HEK293T (cell line): ENCODE measurements around the gene CCDC171.

Experiments used
- ARNT ChIP-seq: fragments of 450-650 bp; IDR thresholded peaks from 2 replicates; pipeline ENCODE4 v1.6.1; 2017; ENCODE audit warnings: mild to moderate bottlenecking
- BHLHE40 ChIP-seq: fragments of 450-650 bp; IDR thresholded peaks from 2 replicates; pipeline ENCODE4 v1.6.1; 2016; ENCODE audit warnings: mild to moderate bottlenecking, moderate library complexity, borderline replicate concordance
- CTBP1 ChIP-seq: fragments of 450-650 bp; IDR thresholded peaks from 2 replicates; pipeline ENCODE4 v1.6.1; 2016; ENCODE audit warnings: borderline replicate concordance
- ELF4 ChIP-seq: fragments of 450-650 bp; IDR thresholded peaks from 2 replicates; pipeline ENCODE4 v1.6.1; 2017; ENCODE audit warnings: antibody characterized with exemption
- FOXA1 ChIP-seq: fragments of 450-650 bp; IDR thresholded peaks from 2 replicates; pipeline ENCODE4 v1.6.1; 2016; ENCODE audit warnings: mild to moderate bottlenecking
- L3MBTL2 ChIP-seq: fragments of 450-650 bp; conservative IDR thresholded peaks from 2 replicates; pipeline ENCODE4 v1.6.1; 2016; ENCODE audit warnings: mild to moderate bottlenecking
- LEF1 ChIP-seq: fragments of 450-650 bp; IDR thresholded peaks from 2 replicates; pipeline ENCODE4 v1.6.1; 2017; ENCODE audit warnings: mild to moderate bottlenecking, borderline replicate concordance
- TF ChIP-seq, protein P1 (sequence below): fragments of 450-650 bp; IDR thresholded peaks from 2 replicates; pipeline ENCODE4 v1.6.1; 2016

DNA sequence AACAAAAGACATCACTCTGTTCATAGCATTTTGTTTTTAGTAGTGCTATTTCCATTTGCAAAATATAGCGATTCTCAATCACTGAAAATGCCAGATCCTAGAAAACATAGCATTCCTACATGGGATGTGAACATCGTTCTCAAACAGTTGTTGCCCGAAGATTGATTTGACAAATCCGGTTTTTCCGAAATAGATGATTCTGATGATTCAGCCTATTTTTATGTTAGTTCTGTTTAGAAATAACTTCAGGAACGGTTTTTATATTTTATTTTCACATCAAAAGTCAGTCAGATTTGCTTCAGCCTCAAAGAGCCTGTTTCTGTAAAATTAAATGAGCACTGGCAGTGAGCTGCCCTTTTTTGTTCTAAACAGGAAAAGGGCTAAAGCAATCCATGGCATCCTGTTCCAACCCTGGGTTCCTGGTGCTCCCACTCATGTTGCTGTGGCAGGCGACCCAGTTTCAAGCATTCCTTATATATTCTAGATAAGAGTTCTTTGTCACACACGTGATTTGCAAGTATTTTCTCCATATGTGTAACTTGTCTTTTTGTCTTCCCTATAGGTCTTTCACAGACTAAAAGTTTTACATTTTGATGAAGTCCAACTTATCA lies 27.9 kb upstream of the CCDC171 start:
- TF ChIP-seq L3MBTL2 (no peak), LEF1 (no peak), ARNT (no peak), CTBP1 (no peak), ELF4 (no peak), BHLHE40 (no peak), FOXA1 (no peak)
- TF ChIP-seq, protein P1, sequence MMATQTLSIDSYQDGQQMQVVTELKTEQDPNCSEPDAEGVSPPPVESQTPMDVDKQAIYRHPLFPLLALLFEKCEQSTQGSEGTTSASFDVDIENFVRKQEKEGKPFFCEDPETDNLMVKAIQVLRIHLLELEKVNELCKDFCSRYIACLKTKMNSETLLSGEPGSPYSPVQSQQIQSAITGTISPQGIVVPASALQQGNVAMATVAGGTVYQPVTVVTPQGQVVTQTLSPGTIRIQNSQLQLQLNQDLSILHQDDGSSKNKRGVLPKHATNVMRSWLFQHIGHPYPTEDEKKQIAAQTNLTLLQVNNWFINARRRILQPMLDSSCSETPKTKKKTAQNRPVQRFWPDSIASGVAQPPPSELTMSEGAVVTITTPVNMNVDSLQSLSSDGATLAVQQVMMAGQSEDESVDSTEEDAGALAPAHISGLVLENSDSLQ, result no peak
